Stimulated activated CD4-positive, alpha-beta T cell treated with anti-CD3 and anti-CD28 coated beads, Interleukin-1b, Interleukin-23, amount 100 ng/mL, for 48 hours (primary cell): ENCODE measurements around the gene NFXL1.

Experiments used
- DNase-seq: peaks from one replicate; pipeline ENCODE4 v3.0.0-alpha.2; 2020

Gene NFXL1

DNA sequence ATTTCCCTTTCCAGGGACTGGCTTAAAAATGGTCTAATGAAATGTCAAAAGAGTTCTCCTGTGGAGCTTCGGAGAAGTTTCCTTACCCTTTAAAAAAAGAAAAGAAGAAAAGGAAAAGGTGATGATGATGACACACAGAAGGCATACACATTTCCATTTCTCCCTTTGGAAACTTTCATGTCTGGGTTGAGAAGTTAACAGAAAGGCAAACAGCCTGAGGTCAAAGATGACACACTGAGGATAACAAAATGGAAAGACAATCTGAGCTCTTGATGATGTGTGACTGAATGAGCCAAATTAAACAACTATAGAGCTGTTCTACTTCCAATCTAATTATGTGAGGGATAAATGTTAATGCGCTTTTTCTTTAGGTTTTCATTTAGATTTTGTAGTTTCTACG, 32.2 kb downstream of the NFXL1 start:
- no peak for DNase-seq

DNA sequence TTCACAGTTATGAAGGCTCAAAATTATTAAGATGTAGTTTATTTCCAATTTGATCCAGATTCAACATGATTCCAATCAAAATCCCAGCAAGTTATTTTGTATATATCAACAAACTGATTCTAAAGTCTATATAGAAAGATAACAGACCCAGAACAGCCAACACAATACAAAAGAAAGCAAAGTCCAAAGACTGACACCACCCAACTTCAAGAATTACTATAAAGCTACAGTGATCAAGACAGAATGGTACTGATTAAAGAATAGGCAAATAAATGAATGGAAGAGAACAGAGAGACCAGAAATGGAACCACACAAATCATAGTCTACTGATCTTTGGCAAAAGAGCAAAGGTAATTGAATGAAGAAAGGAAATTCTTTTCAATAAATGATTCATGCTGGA, 34.9 kb downstream of the NFXL1 start:
- DNase-seq, result no peak

DNA sequence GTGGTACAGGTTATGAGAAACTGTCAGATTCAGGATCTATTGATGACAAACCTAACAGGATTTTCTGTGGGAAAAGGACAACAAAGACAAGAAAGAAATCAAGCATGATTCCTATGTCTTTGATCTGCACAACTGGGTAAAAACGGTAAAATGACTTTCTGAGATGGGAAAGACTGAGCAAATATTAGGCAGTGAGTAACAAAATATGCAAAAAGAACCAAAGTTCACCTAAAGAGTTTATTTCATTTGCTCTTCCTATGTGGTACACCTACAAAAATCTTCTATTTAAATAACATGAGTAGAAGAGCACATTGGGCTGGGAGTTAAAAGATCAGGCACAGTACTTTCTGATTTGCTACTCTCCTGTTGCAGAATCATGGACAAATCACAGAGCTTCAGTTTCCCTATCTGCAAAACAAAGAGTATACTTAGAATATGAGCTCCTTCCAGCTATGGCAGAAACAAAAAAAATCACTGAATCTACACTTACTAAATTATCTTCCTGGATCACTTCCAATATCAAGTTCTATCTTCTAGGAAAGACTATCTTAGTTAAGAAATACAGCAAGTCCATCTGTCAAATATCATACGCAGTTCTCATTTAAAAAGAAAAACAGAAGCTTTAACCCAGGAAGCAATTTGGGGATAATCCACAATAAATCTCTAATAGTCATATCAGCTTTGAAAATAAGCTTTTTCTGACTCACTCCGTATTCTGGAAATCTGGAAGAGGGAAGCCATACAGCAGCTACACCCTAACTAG, 37.4 kb downstream of the NFXL1 start:
- DNase-seq, result no peak

DNA sequence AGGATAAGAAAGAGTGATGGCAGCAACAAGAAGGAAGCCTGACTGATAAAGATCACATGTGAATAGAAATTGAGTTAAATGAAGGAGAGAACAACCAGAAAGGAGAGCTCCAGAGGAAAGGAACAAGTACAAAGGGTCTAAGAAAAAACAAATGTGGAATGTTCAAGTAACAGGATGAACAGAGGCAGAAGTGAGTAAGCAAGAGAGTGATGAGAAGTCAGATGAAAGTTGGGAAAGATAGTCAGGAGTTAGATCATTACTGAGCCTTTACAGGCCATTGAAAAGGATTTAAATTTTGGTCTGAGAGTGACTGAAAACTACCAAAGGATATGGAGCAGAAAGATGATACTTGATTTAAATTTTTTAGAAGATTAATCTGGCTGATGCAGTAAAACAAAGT, 38.1 kb downstream of the NFXL1 start:
- DNase-seq, result no peak

DNA sequence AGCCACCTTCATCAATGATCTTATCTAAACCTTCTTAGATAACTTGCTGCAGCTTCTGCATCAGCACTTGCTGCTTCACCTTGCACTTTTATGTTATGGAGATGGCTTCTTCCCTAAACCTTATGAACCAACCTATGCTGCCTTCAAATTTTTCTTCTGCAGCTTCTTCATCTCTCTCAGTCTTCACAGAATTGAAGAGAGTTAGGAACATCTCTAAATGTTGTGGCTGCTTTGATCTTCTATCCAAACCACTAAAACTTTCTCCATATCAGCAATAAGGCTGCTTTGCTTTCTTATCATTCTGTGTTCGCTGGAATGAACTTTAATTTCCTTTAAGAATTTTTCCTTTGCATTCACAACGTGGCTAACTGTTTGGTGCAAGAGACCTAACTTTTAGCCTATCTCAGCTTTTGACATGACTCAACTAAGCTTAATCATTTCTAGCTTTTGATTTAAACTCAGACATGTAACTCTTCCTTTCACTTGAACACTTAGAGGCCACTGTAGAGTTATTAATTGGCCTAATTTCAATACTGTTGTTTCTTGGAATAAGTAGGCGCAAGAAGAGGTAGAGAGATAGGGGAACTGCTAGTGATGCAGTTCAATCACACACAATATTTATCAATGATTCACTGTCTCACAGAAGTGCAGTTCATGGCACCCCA, 40.4 kb downstream of the NFXL1 start:
- no peak for DNase-seq

DNA sequence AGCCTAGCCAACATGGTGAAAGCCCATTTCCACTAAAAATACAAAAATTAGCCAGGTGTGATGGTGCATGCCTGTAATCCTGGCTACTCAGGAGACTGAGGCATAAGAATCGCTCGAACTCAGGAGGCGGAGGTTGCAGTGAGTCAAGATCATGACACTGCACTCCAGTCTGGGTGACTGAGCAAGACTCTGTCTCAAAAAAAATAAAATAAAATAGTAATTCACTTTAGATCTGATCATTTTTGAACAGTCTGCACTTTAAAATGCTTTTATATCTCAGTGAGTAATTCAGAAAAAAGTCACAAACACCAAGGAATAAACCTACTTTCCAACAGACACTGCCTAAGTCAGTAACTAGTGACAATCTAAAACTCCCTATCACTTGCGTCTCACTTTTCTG, 50.9 kb downstream of the NFXL1 start:
- no peak for DNase-seq

DNA sequence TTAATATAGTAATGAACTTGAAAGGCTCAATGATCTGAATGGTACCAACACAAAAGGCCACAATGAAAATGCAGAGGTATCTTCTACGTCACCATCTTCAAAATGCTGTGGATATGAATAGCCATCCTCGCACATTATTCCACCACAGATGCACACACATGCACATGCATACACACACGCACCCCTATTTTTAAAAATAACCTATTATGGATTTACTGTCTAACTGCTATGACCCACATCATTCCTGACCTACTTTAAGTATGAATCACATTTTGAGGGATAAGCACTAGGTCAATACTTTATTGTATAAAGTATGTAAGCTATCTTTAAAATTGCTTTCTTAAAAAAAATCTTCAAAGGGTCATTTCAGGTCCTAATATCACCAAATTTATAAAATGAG, 52.1 kb downstream of the NFXL1 start:
- no peak for DNase-seq

DNA sequence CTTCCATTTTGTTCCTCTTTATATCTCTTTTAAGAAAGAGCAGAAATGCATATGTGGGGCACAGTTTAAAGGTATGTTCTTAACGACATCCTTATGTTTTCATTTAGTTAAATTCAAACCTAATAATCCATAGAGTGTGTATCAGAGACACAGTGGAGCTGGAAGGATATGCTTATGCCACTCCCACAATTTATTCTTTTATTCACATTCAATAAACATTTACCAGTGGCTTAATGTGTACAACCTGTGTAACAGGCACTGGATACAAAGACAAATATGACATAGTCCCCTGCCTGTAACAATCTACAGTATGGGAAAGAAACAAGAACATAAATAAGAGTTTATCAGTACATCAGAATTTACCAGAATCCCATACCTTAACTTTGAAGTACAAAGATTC, 54.1 kb downstream of the NFXL1 start:
- no peak for DNase-seq

DNA sequence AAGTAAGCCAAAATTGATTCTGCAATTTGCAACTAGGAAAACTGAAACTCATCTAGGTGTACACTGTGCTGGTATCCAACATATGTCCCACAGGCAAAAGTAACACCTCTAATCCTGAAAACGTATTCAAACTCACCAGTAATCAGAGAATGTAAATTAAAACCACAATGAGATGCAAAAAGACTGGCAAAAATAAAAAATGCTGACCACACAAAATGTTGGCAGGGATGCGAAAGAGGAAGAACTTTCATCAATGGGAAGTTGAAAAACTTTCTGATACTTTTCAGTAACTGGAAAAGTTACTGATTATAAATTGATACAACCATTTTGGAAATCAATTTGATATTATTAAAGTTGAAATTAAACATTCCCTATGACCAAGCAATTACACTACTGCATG, 56.4 kb downstream of the NFXL1 start:
- DNase-seq, result no peak

DNA sequence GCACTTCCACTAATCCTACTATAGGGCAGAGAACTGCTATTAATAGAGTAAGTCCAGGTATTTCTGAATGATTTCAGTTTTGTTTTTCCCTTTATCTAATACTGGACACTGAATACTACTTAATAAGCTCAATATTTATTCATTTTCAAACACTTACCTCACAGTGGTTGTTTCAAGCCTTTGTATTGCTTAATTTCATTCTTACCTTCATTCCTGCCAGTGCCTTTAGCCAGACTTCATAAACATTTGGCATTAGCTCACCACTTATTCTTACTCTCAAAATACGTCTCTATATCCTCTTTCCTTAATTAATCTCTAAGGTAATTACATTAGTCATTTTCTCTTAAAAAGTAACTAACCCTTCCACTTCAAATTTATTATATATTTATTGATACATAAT, 57.7 kb downstream of the NFXL1 start:
- DNase-seq, result no peak

DNA sequence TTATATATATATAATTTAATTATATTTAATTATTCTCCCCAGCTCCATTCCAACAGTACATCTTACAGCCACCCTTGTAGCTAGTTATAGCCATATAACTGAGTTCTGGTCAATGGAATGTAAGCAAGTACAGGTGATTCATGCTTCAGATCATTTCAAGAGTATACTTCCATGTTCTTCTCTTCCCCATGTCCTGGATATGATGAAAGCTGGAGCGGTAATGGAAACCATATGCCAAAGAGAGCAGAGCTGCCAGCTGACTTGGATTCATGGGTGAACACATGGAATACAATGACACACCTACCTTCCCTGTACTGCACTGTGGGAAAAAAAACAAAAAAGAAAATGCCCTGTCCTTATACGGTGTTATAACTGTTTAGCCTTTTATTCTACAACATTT, 59.0 kb downstream of the NFXL1 start:
- DNase-seq, result no peak

DNA sequence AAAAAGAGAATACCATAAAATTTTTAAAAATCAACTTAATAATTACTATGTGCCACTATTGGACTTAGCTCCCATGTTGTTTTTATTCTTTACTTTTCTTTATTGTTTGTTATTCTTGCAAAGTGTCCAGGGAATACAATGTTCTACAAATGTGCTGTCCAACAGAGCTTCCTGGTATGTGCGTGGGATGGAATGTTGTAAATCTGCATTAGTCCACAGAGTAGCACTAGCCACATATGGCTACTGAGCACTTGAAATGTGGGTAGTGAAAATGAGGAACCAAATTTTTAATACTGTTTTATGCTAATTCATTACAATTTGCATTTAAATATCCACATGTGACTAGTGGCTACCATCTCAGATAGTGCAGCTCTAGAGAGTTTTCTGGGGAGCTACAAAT, 62.2 kb downstream of the NFXL1 start:
- no peak for DNase-seq

DNA sequence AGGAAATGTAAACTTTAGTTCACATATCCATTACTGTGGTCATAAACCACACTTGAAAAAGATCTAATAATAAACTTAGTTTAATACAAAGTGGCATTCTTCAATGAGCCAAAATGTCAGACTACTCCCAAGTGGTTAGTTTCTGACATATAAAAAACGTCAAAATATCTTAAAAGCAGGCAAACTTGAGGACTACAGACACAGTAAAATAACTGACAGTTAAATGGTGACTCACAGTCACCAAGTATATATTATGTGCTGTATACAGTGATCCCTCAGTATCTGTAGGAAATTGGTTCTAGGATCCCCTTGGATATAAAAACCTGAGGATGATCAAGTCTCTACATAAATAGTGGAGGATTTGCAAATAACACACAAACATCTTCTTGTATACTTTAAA, 64.9 kb downstream of the NFXL1 start:
- DNase-seq, result no peak

DNA sequence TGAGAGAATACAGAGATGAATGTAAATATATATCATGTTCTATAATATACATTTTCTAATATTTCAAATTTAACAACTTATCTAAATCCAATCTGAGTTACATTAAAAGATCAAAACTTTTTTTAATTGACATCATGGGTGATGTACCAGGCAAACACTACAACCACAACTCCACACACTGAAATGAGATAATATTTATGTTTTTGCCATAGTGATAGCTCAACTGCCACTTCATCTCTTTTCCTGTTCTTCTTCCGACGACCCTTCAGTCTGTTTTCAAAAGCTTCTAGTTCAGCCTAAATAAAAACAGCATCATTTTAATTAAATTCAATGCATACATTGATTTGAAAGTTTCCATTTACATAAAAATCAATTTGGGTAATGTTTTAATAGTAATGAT, 66.3 kb downstream of the NFXL1 start:
- no peak for DNase-seq

DNA sequence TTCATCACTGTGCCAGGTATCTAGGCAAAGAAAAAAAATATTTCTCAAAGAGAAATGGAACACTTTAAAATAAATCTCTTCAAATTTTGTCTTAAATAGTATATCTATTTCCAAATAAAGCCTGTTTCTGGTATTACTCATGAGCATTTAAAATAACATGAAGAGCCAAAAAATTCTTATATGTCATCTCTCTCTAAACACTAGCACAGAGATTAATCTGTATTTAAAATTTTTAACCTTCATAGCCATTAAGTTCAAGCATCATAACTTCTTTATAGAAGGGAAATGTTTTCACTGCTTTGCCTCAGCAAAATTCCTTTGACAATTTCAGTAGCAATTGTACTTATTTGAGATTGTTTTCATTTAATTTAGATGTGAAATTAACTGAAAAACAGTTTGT, 71.4 kb downstream of the NFXL1 start:
- DNase-seq, result no peak

DNA sequence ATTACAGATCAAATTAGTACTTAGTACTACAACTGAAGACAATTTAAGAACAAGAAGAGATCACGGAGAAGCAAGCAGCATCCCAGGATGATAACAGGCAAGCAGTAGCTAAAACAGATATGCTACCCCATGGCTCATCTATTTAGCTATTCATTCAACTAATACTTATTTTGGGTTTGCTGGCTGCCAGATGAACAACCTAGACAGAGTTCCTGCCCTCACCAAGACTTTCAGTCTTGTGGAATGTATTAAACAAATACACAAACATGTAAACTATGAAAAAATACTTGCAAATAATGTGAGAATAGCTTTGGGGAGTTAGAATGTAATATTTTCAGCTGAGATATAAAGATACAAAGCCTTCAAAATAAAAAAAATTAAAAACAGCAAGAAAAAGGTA, 74.1 kb downstream of the NFXL1 start:
- DNase-seq, result no peak

DNA sequence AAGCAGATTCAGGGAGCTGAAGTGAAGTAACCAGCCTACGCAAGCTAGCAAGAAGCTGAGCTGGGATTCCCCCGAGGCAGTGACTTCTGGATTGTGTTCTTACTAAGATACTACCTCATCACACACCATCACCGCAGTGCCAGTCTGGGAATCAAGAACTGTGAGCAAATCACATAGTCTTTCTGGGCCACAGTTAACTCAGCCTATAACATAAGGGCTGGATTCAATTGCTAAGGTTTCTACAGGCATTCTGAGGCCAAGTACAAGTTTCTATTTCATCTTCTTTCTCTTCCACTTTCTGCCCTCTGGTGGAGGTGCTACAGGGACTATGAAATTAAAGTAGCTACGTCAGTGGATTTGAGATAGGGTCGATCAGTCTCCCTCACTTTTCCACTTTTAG, 75.1 kb downstream of the NFXL1 start:
- DNase-seq, result peak; percentile 82

DNA sequence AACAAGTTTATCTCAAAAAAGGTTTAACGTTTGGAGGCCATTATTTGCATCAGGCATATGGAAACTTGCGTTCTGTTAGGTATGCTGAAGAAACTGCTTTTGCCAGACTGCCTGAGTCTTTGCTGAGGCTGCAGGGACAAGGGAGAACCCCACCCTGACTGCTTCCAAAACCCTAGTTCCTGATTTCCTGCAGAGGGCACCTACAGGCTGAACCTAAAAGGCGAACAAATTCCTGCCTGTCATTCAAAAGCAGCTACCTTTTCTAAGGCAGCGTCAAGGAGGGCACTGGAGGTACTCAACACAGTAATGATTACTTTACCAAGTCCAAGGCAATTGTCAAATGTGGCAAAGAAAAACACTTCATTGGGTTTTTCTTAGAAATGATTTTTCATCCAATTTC, 75.9 kb downstream of the NFXL1 start:
- DNase-seq, result no peak

DNA sequence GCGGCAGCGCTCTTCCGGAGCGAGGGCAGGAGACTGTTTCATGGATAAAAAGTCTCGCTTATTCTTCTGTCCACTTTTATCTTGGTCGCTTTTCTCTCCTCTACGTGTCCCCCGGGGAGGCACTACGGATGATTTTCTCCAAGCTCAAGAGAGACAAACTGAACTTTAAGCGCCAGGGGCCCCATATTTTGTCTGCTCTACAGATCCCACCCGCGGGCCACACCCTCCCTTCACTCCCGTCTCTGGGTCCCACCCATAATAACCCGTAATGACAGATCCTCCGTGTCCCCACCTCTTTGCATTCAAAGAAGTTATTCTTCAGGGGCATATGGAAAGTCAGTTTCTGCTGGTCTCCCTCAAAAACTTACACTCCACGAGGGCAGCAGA, 76.5 kb downstream of the NFXL1 start, which contains the start of gene CORIN:
TSS of gene CORIN (minus strand) at position 160 of the 387 bp plus-strand sequence. CDS start at position 42, 118 bp downstream.
- no peak for DNase-seq

DNA sequence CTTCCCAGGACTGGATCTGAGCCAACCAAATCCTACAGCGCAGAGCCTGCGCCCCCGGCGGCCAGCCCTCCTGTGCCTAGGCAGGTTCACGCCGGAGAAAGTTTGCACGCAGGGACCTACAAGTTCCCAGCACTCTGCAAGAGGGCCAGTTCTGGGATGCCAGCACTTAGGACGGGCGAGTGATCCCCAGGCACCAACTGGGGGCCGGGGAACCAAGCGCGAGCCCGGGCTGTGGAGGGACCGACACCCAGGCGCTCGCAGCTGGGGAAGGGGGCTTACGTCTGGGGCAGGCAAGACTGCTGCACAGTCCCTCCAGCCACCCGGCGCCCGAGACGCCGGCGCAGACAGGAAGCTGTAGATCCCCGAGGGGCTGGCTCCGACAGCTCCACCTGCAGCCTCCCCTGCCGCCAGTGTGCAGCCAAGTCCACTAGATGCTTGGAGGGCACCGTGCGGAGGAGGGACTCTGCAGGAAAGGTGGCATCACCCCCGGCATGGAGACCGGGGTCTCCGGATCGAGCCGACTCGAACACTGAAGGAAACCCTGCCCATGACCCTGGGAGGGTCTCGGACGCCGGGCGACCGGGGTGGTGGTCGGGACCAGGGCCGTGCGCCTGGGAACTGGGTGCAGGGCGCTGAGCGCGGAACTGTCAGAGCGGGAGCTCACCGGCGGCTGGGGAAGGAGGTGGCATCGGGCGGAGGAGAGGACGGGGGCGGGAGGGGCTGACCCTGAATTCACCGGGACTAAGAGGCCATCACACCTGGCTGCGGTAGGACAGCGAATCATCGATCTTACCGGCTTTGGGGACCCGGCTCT, 77.1 kb downstream of the NFXL1 start:
- peak; percentile 34 for DNase-seq

DNA sequence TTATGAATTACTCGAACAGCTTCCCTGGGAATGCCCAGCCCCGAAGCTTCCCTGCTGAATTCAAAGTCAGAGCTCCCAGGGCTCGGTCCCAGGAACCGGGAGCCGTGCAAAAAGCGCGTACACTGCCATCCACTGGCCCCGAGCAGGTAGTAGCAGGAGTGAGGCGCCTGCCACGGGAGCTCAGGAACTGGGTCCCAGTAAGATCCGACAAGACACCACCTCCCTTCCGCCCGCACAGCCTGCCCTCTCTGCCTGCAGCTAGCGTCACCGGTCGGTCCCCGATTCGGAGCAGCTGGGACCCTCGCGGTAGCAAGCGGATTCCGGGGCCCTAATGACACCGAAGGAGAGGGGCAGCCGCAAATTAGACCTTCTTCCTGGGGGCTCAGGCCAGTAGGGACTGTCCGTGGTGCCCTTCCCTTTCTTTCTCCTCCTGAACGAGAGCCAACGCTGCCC, 77.7 kb downstream of the NFXL1 start:
- peak; percentile 57 for DNase-seq

DNA sequence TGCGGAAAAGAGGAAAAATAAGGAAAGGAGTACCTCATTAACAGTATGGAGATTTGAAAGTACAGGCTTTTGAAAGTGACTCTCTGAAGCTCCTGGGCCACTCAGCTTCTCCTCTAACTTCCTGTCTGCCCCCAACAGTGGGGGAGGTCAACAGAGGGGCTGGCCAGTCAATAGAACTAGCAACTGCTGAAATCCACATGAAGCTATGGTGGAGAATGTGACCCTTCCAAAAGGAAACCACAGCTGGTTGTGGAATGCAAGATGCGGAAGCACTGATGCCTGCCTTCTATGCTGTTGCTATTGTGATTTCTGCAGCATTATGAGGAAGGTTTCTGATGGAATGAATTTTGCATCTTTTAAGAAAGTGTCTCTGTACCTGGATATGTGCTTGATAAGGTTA, 78.9 kb downstream of the NFXL1 start:
- DNase-seq, result no peak

DNA sequence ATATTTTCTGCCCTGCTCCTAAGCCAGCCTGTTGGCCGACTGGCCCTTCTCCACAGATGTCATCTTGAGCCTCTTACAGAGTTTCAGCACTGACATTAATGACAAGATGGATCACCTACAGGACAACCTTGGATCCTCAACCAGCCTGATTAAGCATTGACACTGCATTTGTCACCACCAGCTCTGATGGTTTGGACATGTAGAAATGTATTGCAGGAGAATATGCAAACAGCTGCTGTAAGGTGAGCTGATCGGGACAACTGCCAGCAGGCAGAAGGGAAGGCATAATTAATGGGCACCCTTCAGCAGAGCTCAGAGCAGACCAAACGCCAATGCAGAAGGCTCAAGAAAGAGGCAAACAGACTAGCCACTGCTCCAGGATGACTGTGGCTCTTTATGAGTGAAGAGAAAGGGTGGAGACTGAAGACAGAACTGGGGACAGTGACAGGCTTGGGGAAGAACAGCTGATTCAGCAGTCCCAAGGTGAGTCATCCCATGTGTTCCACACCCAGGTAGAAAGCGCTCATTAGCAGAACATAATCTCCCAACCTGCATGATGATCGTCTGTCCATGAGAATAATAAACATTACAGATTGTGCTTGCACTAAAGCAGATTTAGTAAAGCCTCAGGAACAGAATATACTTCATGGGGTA, 83.2 kb downstream of the NFXL1 start:
- DNase-seq, result no peak
